DND-41 (cell line): ENCODE measurements around the gene PRDM2.

ENCODE experiments used
- ATAC-seq: fragments of 200-7000 bp; cut with Tn5 transposase; 3 replicates; pipeline ENCODE4 v1.9.1; 2021; ENCODE audit warnings: low read depth; ENCODE audit not compliant: insufficient read depth
- DNase-seq: peaks from one replicate; pipeline ENCODE4 v3.0.0-alpha.2; 2020
- H2AFZ ChIP-seq: 2 replicates; pipeline ENCODE4 v1.6.0; 2012; ENCODE audit warnings: low read depth, low read length
- H3K27ac ChIP-seq: 2 replicates; pipeline ENCODE4 v1.5.1; 2012; ENCODE audit warnings: low read length, inconsistent platforms
- H3K27me3 ChIP-seq: fragments of 200-600 bp; sonication (generic); 2 replicates; pipeline ENCODE4 v1.6.0; 2012; ENCODE audit warnings: low read length, mild to moderate bottlenecking, inconsistent platforms; ENCODE audit not compliant: insufficient read depth, poor library complexity
- H3K36me3 ChIP-seq: 2 replicates; pipeline ENCODE4 v1.5.1; 2012; ENCODE audit warnings: low read length, inconsistent platforms; ENCODE audit not compliant: insufficient read depth
- H3K4me1 ChIP-seq: 2 replicates; pipeline ENCODE4 v1.5.1; 2012; ENCODE audit warnings: mild to moderate bottlenecking, low read length; ENCODE audit not compliant: insufficient read depth
- H3K4me2 ChIP-seq: 2 replicates; pipeline ENCODE4 v1.6.0; 2012; ENCODE audit warnings: mild to moderate bottlenecking, moderate library complexity, low read length, inconsistent platforms; ENCODE audit not compliant: insufficient read depth
- H3K4me3 ChIP-seq, 2 experiments: fragments of 200-600 bp in 1 of 2; shearing (Covaris generic) in 1 of 2; 2 replicates each; pipeline ENCODE4 v1.5.1; 2012 to 2016; ENCODE audit warnings: inconsistent platforms in 2 of 2, low read length in 2 of 2, mild to moderate bottlenecking in 2 of 2, low read depth in 1 of 2, moderate library complexity in 1 of 2
- H3K79me2 ChIP-seq: 2 replicates; pipeline ENCODE4 v1.6.0; 2012; ENCODE audit warnings: low read length, inconsistent platforms; ENCODE audit not compliant: insufficient read depth
- H3K9ac ChIP-seq: 2 replicates; pipeline ENCODE4 v1.6.0; 2012; ENCODE audit warnings: low read depth, mild to moderate bottlenecking, inconsistent platforms, low read length, moderate library complexity
- H3K9me3 ChIP-seq: 2 replicates; pipeline ENCODE4 v1.5.1; 2012; ENCODE audit warnings: low read length, moderate library complexity, mild to moderate bottlenecking, inconsistent platforms; ENCODE audit not compliant: insufficient read depth, severe bottlenecking
- H4K20me1 ChIP-seq: 2 replicates; pipeline ENCODE4 v1.6.0; 2012; ENCODE audit warnings: low read length; ENCODE audit not compliant: insufficient read depth
- EZH2 ChIP-seq: IDR thresholded peaks from 3 replicates; pipeline ENCODE4 v1.6.1; 2012; ENCODE audit warnings: borderline replicate concordance, low read depth, mild to moderate bottlenecking, moderate library complexity, low read length, inconsistent platforms; ENCODE audit not compliant: severe bottlenecking
- TF ChIP-seq, protein P1 (sequence below): IDR thresholded peaks from 2 replicates; pipeline ENCODE4 v1.5.1; 2012; ENCODE audit warnings: borderline replicate concordance, low read length, moderate library complexity, mild to moderate bottlenecking; ENCODE audit not compliant: poor library complexity, severe bottlenecking; ENCODE audit errors: extremely low read depth

PRDM2 gene

DNA sequence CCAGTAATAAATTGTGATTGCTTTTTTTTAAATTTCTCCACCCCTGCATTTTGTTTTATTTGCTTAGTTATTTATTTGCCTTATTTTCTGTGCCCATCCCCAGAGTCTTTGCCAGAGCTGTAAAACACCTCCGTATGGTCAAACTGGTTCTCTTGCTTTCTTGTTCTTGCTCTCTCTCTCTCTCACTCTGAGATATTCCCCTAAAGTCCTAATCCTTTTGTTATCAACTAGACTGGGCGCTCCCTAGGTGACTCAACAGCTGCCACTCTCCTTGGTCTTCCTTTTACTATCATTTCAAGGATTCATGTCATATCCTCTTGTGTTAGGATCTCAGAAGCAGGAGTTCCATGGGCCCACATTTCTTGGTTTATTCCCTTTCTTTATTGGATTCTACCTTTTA is 160.0 kb downstream of the PRDM2 start:
- TF ChIP-seq, protein P1, sequence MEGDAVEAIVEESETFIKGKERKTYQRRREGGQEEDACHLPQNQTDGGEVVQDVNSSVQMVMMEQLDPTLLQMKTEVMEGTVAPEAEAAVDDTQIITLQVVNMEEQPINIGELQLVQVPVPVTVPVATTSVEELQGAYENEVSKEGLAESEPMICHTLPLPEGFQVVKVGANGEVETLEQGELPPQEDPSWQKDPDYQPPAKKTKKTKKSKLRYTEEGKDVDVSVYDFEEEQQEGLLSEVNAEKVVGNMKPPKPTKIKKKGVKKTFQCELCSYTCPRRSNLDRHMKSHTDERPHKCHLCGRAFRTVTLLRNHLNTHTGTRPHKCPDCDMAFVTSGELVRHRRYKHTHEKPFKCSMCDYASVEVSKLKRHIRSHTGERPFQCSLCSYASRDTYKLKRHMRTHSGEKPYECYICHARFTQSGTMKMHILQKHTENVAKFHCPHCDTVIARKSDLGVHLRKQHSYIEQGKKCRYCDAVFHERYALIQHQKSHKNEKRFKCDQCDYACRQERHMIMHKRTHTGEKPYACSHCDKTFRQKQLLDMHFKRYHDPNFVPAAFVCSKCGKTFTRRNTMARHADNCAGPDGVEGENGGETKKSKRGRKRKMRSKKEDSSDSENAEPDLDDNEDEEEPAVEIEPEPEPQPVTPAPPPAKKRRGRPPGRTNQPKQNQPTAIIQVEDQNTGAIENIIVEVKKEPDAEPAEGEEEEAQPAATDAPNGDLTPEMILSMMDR, result no peak
- no peak for TF ChIP-seq EZH2
- Histone ChIP-seq H3K9me3 (peaks cover 4% of the 10 kb centered on the region), H3K27me3 (peaks cover 8% of the 10 kb centered on the region), H3K36me3 (no peaks in the 10 kb centered on the region), H3K9ac (no peak overlapping the region), H2AFZ (no peak overlapping the region), H3K27ac (no peak overlapping the region), H3K4me2 (no peak overlapping the region), H3K4me3 (no peak overlapping the region), H3K79me2 (no peaks in the 10 kb centered on the region), H4K20me1 (no peaks in the 10 kb centered on the region), H3K4me1 (no peaks in the 10 kb centered on the region)
- DNase-seq (no peak), ATAC-seq (no peak)

DNA sequence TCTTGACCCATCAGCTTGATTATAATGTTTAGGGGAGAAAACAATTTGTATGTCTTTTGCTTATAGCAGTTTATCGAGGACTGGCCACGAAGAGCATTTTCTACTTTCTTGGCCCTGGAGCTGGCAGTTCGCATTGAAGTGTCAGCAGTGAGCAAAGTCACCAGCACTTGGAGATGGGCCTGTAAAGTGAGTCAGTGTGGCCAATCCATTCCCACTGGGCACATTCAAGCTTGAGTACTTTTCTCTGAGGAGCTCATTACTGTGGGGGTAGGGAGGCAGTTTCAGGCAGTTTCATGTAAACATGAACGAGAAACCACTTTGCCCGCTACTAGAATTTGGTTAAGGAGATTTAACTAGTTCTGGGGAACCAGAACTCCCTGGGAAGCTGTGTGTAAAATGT is 164.8 kb downstream of the PRDM2 start:
- Histone ChIP-seq H3K36me3 (no peaks in the 10 kb centered on the region), H2AFZ (no peak overlapping the region), H3K9ac (no peak overlapping the region), H3K4me2 (no peak overlapping the region), H3K9me3 (no peaks in the 10 kb centered on the region), H3K4me3 (no peak overlapping the region), H3K79me2 (no peaks in the 10 kb centered on the region), H3K27me3 (peaks cover 14% of the 10 kb centered on the region), H3K4me1 (no peaks in the 10 kb centered on the region), H3K27ac (no peak overlapping the region), H4K20me1 (no peaks in the 10 kb centered on the region)
- DNase-seq (no peak), ATAC-seq (no peak)
- TF ChIP-seq, protein P1, result no peak
- no peak for TF ChIP-seq EZH2

DNA sequence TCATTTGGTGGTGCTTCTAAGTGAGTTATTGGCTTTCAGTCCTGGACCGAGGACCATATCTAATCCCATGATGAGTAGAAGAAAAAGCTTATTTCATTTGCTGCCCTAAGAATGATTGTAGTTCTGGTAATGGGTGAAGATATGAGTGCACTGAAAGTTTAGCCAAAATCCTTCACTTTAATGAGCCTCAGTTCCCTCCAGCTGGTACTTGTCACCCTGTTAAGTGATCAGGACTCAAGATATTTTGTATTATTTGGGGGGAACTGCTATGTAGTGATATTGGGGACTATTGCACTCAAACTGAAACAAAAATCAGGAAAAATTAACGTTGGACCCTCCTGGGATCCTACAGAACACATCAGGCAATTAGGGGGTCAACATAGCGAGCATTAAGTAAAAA is 165.9 kb downstream of the PRDM2 start:
- ATAC-seq (no peak), DNase-seq (no peak)
- Histone ChIP-seq H3K36me3 (no peaks in the 10 kb centered on the region), H3K27ac (no peak overlapping the region), H3K27me3 (peaks cover 14% of the 10 kb centered on the region), H3K9ac (no peak overlapping the region), H3K4me2 (no peak overlapping the region), H3K9me3 (no peaks in the 10 kb centered on the region), H3K79me2 (no peaks in the 10 kb centered on the region), H3K4me3 (no peak overlapping the region), H2AFZ (no peak overlapping the region), H4K20me1 (no peaks in the 10 kb centered on the region), H3K4me1 (no peaks in the 10 kb centered on the region)
- TF ChIP-seq EZH2, result no peak
- TF ChIP-seq, protein P1, result no peak

DNA sequence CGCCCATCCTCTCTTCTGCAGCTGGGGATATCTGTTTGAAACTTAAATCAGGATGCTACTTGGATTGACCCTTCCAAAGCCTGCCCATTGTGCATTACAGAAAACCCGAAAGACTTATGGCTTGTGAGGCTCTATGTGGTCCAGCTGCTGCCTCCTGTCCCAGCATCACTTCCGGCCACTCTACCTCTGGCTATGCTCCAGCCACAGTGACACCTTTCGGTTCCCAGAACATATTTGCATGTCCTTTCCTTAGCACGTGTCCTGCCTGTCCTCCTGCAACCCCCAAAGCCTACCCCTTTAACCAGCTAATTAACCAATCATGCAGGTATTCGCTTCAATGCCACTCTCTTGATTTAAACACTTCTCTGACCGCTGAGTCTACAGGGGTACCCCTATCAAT is 167.6 kb downstream of the PRDM2 start:
- Histone ChIP-seq H3K27ac (no peak overlapping the region), H3K4me3 (no peak overlapping the region), H3K27me3 (peaks cover 12% of the 10 kb centered on the region), H3K9ac (no peak overlapping the region), H3K79me2 (no peaks in the 10 kb centered on the region), H4K20me1 (no peaks in the 10 kb centered on the region), H3K36me3 (no peaks in the 10 kb centered on the region), H3K4me1 (no peaks in the 10 kb centered on the region), H3K9me3 (no peaks in the 10 kb centered on the region), H3K4me2 (no peak overlapping the region), H2AFZ (no peak overlapping the region)
- no peak for TF ChIP-seq EZH2
- TF ChIP-seq, protein P1, result no peak
- DNase-seq (no peak), ATAC-seq (no peak)
